ENCODE data around the gene GTF2F2.

GTF2F2 gene

DNA sequence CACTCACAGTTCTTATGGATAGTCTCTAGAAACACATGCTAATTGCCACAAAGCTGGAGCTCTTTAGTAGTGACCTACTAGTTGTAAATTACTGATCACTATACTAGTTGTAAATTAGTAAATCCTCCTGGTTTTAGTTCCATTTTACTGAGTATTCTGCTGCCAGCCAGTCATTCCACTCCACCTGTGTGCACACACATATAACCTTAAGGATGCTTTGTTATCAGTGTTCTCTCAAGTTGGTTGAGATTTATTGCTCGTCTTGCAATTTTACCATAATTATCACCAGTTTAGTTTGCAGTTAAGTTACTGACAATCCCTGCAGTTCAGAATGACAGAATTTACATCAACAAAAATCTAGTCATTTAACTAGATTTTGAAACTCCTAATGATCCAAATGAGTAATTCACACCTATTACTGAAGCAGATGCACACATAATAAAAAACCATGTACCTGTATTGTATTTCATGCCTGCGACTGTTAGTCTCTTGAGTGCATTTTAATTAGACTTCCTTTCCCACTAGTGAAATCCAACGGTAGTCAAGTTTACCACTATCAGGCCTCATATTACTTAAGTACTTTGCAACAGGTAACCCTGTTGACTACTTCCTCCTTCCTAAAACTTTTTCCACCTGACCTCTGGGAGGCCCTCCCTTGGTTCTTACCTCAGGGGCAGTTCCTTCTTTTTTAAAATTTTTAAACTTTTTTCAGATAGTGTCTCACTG is 213.1 kb downstream of the GTF2F2 start:
- DNase-seq (ENCODE audit: low spot score): no peak

Data from AG08395 (cell line).